ENCODE data around the gene CLN6.
"Not testable (repeated sequence)": the region's sequence is repeated elsewhere in the genome, so short reads cannot be mapped to it uniquely, and the experiment has no call there.

- TF ChIP-seq MAX (IDR thresholded peaks at IDR 0.05; ENCODE audit: low read depth, low read length); POLR2A (IDR thresholded peaks at IDR 0.05; ENCODE audit: extremely low read depth, insufficient read length); CTCF (IDR thresholded peaks at IDR 0.05; ENCODE audit: low read depth, low read length); MYC (IDR thresholded peaks at IDR 0.05; ENCODE audit: low read depth, low read length): not testable (repeated sequence)
Measured at GRCh38 chr15:68213491-68213845, 16.1 kb downstream of the CLN6 start.
